ENCODE results near the gene MACROD2.

The MACROD2 gene

GRCh38 chr20:14062786-14063185 lies 67.5 kb downstream of the MACROD2 start:
- no peaks in the 10 kb centered on the region for H3K36me3 ChIP-seq (ENCODE audit: insufficient read depth, low read length)
- no peak overlapping the region for H3K4me2 ChIP-seq (ENCODE audit: low read length)
- H3K4me3 ChIP-seq (ENCODE audit: low read length), result no peak overlapping the region
- H3K9ac ChIP-seq (ENCODE audit: low read depth, low read length), result no peak overlapping the region
- no peaks in the 10 kb centered on the region for H3K9me3 ChIP-seq (replicated peaks; ENCODE audit: low read length)
- peaks cover 3% of the 10 kb centered on the region for H3K4me1 ChIP-seq (ENCODE audit: control insufficient read depth, insufficient read depth, low read length)
- H3K27me3 ChIP-seq (ENCODE audit: control insufficient read depth, insufficient read depth, low read length), result peaks cover 3% of the 10 kb centered on the region

- no peak overlapping the region for H3K9ac ChIP-seq (ENCODE audit: low read depth, low read length)
- H3K9me3 ChIP-seq (replicated peaks; ENCODE audit: low read length), result no peaks in the 10 kb centered on the region
- H3K4me3 ChIP-seq (ENCODE audit: low read length), result no peak overlapping the region
- no peaks in the 10 kb centered on the region for H3K36me3 ChIP-seq (ENCODE audit: insufficient read depth, low read length)
- H3K4me1 ChIP-seq (ENCODE audit: control insufficient read depth, insufficient read depth, low read length), result peaks cover 5% of the 10 kb centered on the region
- no peak overlapping the region for H3K4me2 ChIP-seq (ENCODE audit: low read length)
- H3K27me3 ChIP-seq (ENCODE audit: control insufficient read depth, insufficient read depth, low read length), result peaks cover 3% of the 10 kb centered on the region
Observed at GRCh38 chr20:14064333-14064732, 69.0 kb downstream of the MACROD2 start.

- H3K27me3 ChIP-seq (ENCODE audit: control insufficient read depth, insufficient read depth, low read length), result peaks cover 3% of the 10 kb centered on the region
- H3K4me2 ChIP-seq (ENCODE audit: low read length), result no peak overlapping the region
- no peaks in the 10 kb centered on the region for H3K36me3 ChIP-seq (ENCODE audit: insufficient read depth, low read length)
- no peak overlapping the region for H3K9ac ChIP-seq (ENCODE audit: low read depth, low read length)
- no peaks in the 10 kb centered on the region for H3K9me3 ChIP-seq (replicated peaks; ENCODE audit: low read length)
- peaks cover 10% of the 10 kb centered on the region for H3K4me1 ChIP-seq (ENCODE audit: control insufficient read depth, insufficient read depth, low read length)
- no peak overlapping the region for H3K4me3 ChIP-seq (ENCODE audit: low read length)
Observed at GRCh38 chr20:14064921-14065320, 69.6 kb downstream of the MACROD2 start.

- H3K4me1 ChIP-seq (ENCODE audit: control insufficient read depth, insufficient read depth, low read length), result peaks cover 17% of the 10 kb centered on the region
Observed at GRCh38 chr20:14065774-14066173, 70.5 kb downstream of the MACROD2 start.

GRCh38 chr20:14067603-14068002 lies 72.3 kb downstream of the MACROD2 start:
- H3K4me2 ChIP-seq (ENCODE audit: low read length), result no peak overlapping the region

More at GRCh38 chr20:14065774-14066173, 70.5 kb downstream of the MACROD2 start:
- Histone ChIP-seq H3K4me2 (ENCODE audit: low read length) (no peak overlapping the region), H3K27me3 (ENCODE audit: control insufficient read depth, insufficient read depth, low read length) (peaks cover 3% of the 10 kb centered on the region), H3K36me3 (ENCODE audit: insufficient read depth, low read length) (no peaks in the 10 kb centered on the region), H3K4me3 (ENCODE audit: low read length) (no peak overlapping the region), H3K9ac (ENCODE audit: low read depth, low read length) (no peak overlapping the region), H3K9me3 (replicated peaks; ENCODE audit: low read length) (no peaks in the 10 kb centered on the region)

GRCh38 chr20:14069796-14070195 lies 74.5 kb downstream of the MACROD2 start:
- no peak overlapping the region for H3K9ac ChIP-seq (ENCODE audit: low read depth, low read length)
- H3K4me3 ChIP-seq (ENCODE audit: low read length), result no peak overlapping the region
- no peaks in the 10 kb centered on the region for H3K9me3 ChIP-seq (replicated peaks; ENCODE audit: low read length)
- no peak overlapping the region for H3K4me2 ChIP-seq (ENCODE audit: low read length)
- H3K4me1 ChIP-seq (ENCODE audit: control insufficient read depth, insufficient read depth, low read length), result peaks cover 17% of the 10 kb centered on the region
- H3K27me3 ChIP-seq (ENCODE audit: control insufficient read depth, insufficient read depth, low read length), result peaks cover 3% of the 10 kb centered on the region
- H3K36me3 ChIP-seq (ENCODE audit: insufficient read depth, low read length), result no peaks in the 10 kb centered on the region

More at GRCh38 chr20:14067603-14068002, 72.3 kb downstream of the MACROD2 start:
- peaks cover 3% of the 10 kb centered on the region for H3K27me3 ChIP-seq (ENCODE audit: control insufficient read depth, insufficient read depth, low read length)
- H3K4me3 ChIP-seq (ENCODE audit: low read length), result no peak overlapping the region
- H3K9ac ChIP-seq (ENCODE audit: low read depth, low read length), result no peak overlapping the region
- no peaks in the 10 kb centered on the region for H3K36me3 ChIP-seq (ENCODE audit: insufficient read depth, low read length)
- peaks cover 17% of the 10 kb centered on the region for H3K4me1 ChIP-seq (ENCODE audit: control insufficient read depth, insufficient read depth, low read length)
- H3K9me3 ChIP-seq (replicated peaks; ENCODE audit: low read length), result no peaks in the 10 kb centered on the region

- Histone ChIP-seq H3K4me1 (ENCODE audit: control insufficient read depth, insufficient read depth, low read length) (no peaks in the 10 kb centered on the region), H3K36me3 (ENCODE audit: insufficient read depth, low read length) (no peaks in the 10 kb centered on the region), H3K4me3 (ENCODE audit: low read length) (no peak overlapping the region), H3K9me3 (replicated peaks; ENCODE audit: low read length) (no peaks in the 10 kb centered on the region), H3K27me3 (ENCODE audit: control insufficient read depth, insufficient read depth, low read length) (no peaks in the 10 kb centered on the region), H3K9ac (ENCODE audit: low read depth, low read length) (no peak overlapping the region), H3K4me2 (ENCODE audit: low read length) (no peak overlapping the region)
Observed at GRCh38 chr20:14093652-14094051, 98.3 kb downstream of the MACROD2 start.

GRCh38 chr20:14098261-14098660 lies 102.9 kb downstream of the MACROD2 start:
- no peaks in the 10 kb centered on the region for H3K27me3 ChIP-seq (ENCODE audit: control insufficient read depth, insufficient read depth, low read length)
- no peaks in the 10 kb centered on the region for H3K36me3 ChIP-seq (ENCODE audit: insufficient read depth, low read length)
- H3K4me2 ChIP-seq (ENCODE audit: low read length), result no peak overlapping the region
- no peak overlapping the region for H3K9ac ChIP-seq (ENCODE audit: low read depth, low read length)
- no peaks in the 10 kb centered on the region for H3K9me3 ChIP-seq (replicated peaks; ENCODE audit: low read length)
- no peak overlapping the region for H3K4me3 ChIP-seq (ENCODE audit: low read length)
- H3K4me1 ChIP-seq (ENCODE audit: control insufficient read depth, insufficient read depth, low read length), result no peaks in the 10 kb centered on the region

- H3K4me1 ChIP-seq (ENCODE audit: control insufficient read depth, insufficient read depth, low read length), result no peaks in the 10 kb centered on the region
- H3K4me2 ChIP-seq (ENCODE audit: low read length), result no peak overlapping the region
- H3K27me3 ChIP-seq (ENCODE audit: control insufficient read depth, insufficient read depth, low read length), result peaks cover 6% of the 10 kb centered on the region
- H3K9me3 ChIP-seq (replicated peaks; ENCODE audit: low read length), result no peaks in the 10 kb centered on the region
- no peak overlapping the region for H3K4me3 ChIP-seq (ENCODE audit: low read length)
- no peak overlapping the region for H3K9ac ChIP-seq (ENCODE audit: low read depth, low read length)
- H3K36me3 ChIP-seq (ENCODE audit: insufficient read depth, low read length), result no peaks in the 10 kb centered on the region
Observed at GRCh38 chr20:14113416-14113815, 118.1 kb downstream of the MACROD2 start.

GRCh38 chr20:14114065-14114704 lies 118.9 kb downstream of the MACROD2 start:
- H3K4me2 ChIP-seq (ENCODE audit: low read length), result no peak overlapping the region
- no peak overlapping the region for H3K9ac ChIP-seq (ENCODE audit: low read depth, low read length)
- H3K4me3 ChIP-seq (ENCODE audit: low read length), result no peak overlapping the region
- H3K4me1 ChIP-seq (ENCODE audit: control insufficient read depth, insufficient read depth, low read length), result no peaks in the 10 kb centered on the region
- H3K9me3 ChIP-seq (replicated peaks; ENCODE audit: low read length), result no peaks in the 10 kb centered on the region
- peaks cover 6% of the 10 kb centered on the region for H3K27me3 ChIP-seq (ENCODE audit: control insufficient read depth, insufficient read depth, low read length)
- no peaks in the 10 kb centered on the region for H3K36me3 ChIP-seq (ENCODE audit: insufficient read depth, low read length)

GRCh38 chr20:14116037-14116436 lies 120.7 kb downstream of the MACROD2 start:
- no peak overlapping the region for H3K9ac ChIP-seq (ENCODE audit: low read depth, low read length)

GRCh38 chr20:14117768-14118167 lies 122.5 kb downstream of the MACROD2 start:
- Histone ChIP-seq H3K4me3 (ENCODE audit: low read length) (no peak overlapping the region), H3K4me2 (ENCODE audit: low read length) (no peak overlapping the region), H3K9me3 (replicated peaks; ENCODE audit: low read length) (no peaks in the 10 kb centered on the region), H3K27me3 (ENCODE audit: control insufficient read depth, insufficient read depth, low read length) (peaks cover 6% of the 10 kb centered on the region), H3K4me1 (ENCODE audit: control insufficient read depth, insufficient read depth, low read length) (no peaks in the 10 kb centered on the region), H3K36me3 (ENCODE audit: insufficient read depth, low read length) (no peaks in the 10 kb centered on the region), H3K9ac (ENCODE audit: low read depth, low read length) (no peak overlapping the region)

More at GRCh38 chr20:14116037-14116436, 120.7 kb downstream of the MACROD2 start:
- no peak overlapping the region for H3K4me3 ChIP-seq (ENCODE audit: low read length)
- no peaks in the 10 kb centered on the region for H3K9me3 ChIP-seq (replicated peaks; ENCODE audit: low read length)
- no peaks in the 10 kb centered on the region for H3K36me3 ChIP-seq (ENCODE audit: insufficient read depth, low read length)
- peaks cover 6% of the 10 kb centered on the region for H3K27me3 ChIP-seq (ENCODE audit: control insufficient read depth, insufficient read depth, low read length)
- H3K4me2 ChIP-seq (ENCODE audit: low read length), result no peak overlapping the region
- no peaks in the 10 kb centered on the region for H3K4me1 ChIP-seq (ENCODE audit: control insufficient read depth, insufficient read depth, low read length)

Measured in skeletal muscle satellite cell (primary cell).